Measurements from ENCODE around the gene LMAN2. TPM values are rescaled to one million over a fixed set of nuclear protein-coding genes. Genes with fewer than 3 reads are reported as not detected.
A peak's percentile ranks its signal among the peaks of the same experiment; 100 is the strongest.

The LMAN2 gene
- polyA plus RNA-seq, 3 donors = 148 to 275 (median 259) TPM

- peaks cover 48 to 79% of the 10 kb centered on the region in 2 donors for H3K36me3 Mint-ChIP-seq
- H3K27ac Mint-ChIP-seq = no peak overlapping the region
- Histone ChIP-seq H3K4me2 (replicated peaks; ENCODE audit: extremely low read depth, low read length, poor library complexity, severe bottlenecking) (no peak overlapping the region), H3K27ac (ENCODE audit: low read depth in 1 of 2, low read length in 2 of 2) (no peak overlapping the region), H3K27me3 (ENCODE audit: control insufficient read depth in 2 of 2, insufficient read depth in 2 of 2, low read length in 2 of 2) (no peaks in the 10 kb centered on the region), H2AFZ (ENCODE audit: insufficient read depth, low read depth, low read length, poor library complexity, severe bottlenecking) (no peak overlapping the region), H3K79me2 (ENCODE audit: insufficient read depth, low read length) (peaks cover 40% of the 10 kb centered on the region), H3K36me3 (replicated peaks in 1 of 2; ENCODE audit: control insufficient read depth in 1 of 2, insufficient read depth in 2 of 2, low read length in 2 of 2) (peaks cover 68 to 76% of the 10 kb centered on the region in 2 donors), H3K4me1 (ENCODE audit: control insufficient read depth in 1 of 2, insufficient read depth in 2 of 2, low read length in 2 of 2) (peaks cover 40 to 62% of the 10 kb centered on the region in 2 donors), H3K4me3 (replicated peaks in 1 of 3; ENCODE audit: low read depth in 2 of 3, low read length in 3 of 3) (no peak overlapping the region), H3K9ac (ENCODE audit: insufficient read depth, low read length, poor library complexity, severe bottlenecking) (no peak overlapping the region), H4K20me1 (ENCODE audit: insufficient read depth, low read length) (peaks cover 98% of the 10 kb centered on the region), H3K9me3 (replicated peaks in 1 of 2; ENCODE audit: control insufficient read depth in 1 of 2, insufficient read depth in 1 of 2, low read length in 2 of 2) (no peaks in the 10 kb centered on the region)
- TF ChIP-seq CTCF (IDR thresholded peaks at IDR 0.05) = no peak
- H3K27me3 Mint-ChIP-seq (ENCODE audit: low read depth in 3 of 3) = peaks cover 0 to 2% (median 2%) of the 10 kb centered on the region in 3 donors
- H3K9me3 Mint-ChIP-seq = peaks cover 0 to 4% (median 0%) of the 10 kb centered on the region in 7 donors
- 96% methylated on average over 29 of the region's 46 CpGs for WGBS (ENCODE audit: insufficient coverage)
- peaks cover 67% of the 10 kb centered on the region for H3K4me1 Mint-ChIP-seq
- intact Hi-C loops (cut with micrococcal nuclease) = no loop called here
- no peak for DNase-seq
- no peak overlapping the region for H3K4me3 Mint-ChIP-seq
These were observed 15.9 kb upstream of the LMAN2 start for GRCh38 chr5:177367323-177367848.

DNA sequence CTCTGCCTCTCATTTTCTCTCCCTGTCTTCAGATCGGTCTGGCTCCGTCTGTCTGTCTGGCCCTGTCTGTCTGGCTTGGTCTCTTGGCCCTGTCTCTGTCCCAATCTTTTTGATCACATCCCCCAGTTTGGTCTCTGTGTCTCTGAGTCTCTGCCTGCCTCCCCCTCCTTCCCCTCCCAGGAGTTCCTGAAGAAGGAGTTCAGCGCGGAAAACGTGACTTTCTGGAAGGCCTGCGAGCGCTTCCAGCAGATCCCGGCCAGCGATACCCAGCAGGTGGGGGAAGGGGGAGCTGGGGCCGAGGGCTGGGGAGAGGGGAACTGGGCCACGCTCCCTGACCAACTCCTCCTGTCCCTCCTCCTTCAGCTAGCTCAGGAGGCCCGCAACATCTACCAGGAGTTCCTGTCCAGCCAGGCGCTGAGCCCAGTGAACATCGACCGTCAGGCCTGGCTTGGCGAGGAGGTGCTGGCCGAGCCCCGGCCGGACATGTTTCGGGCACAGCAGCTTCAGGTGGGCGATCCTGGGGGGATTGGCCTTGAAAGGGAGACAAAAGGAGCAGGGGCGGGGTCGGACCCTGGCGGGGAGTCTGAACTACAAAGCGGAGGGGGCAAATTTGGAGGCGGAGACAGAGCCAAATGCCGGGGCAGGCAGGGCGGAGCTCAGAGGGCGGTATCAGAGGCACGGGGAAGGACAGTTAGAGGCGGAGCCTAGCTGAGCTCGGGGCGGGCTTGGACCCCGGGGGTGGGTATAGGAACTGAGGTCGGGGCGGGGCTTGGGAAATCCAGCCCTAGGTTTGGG lies 15.3 kb upstream of the LMAN2 start:
- no peak overlapping the region for H2AFZ ChIP-seq (ENCODE audit: insufficient read depth, low read depth, low read length, poor library complexity, severe bottlenecking)
- peaks cover 0 to 3% (median 2%) of the 10 kb centered on the region in 3 donors for H3K27me3 Mint-ChIP-seq (ENCODE audit: low read depth in 3 of 3)
- peaks cover 0 to 4% (median 0%) of the 10 kb centered on the region in 7 donors for H3K9me3 Mint-ChIP-seq
- peak overlapping the region in 1 of 2 donors; percentile 48 for H3K4me3 Mint-ChIP-seq
- no peak overlapping the region for H3K4me3 ChIP-seq (replicated peaks in 1 of 3; ENCODE audit: low read depth in 2 of 3, low read length in 3 of 3)
- peaks cover 40 to 62% of the 10 kb centered on the region in 2 donors for H3K4me1 ChIP-seq (ENCODE audit: control insufficient read depth in 1 of 2, insufficient read depth in 2 of 2, low read length in 2 of 2)
- H3K27ac Mint-ChIP-seq = peak overlapping the region in 3 of 7 donors; percentile 57 to 70 (median 59)
- no peak overlapping the region for H3K9ac ChIP-seq (ENCODE audit: insufficient read depth, low read length, poor library complexity, severe bottlenecking)
- no peak for DNase-seq
- peaks cover 67% of the 10 kb centered on the region for H3K4me1 Mint-ChIP-seq
- 95% methylated on average over 19 of the region's 36 CpGs for WGBS (ENCODE audit: insufficient coverage)
- H3K9me3 ChIP-seq (replicated peaks in 1 of 2; ENCODE audit: control insufficient read depth in 1 of 2, insufficient read depth in 1 of 2, low read length in 2 of 2) = no peaks in the 10 kb centered on the region
- peaks cover 98% of the 10 kb centered on the region for H4K20me1 ChIP-seq (ENCODE audit: insufficient read depth, low read length)
- no peaks in the 10 kb centered on the region for H3K27me3 ChIP-seq (ENCODE audit: control insufficient read depth in 2 of 2, insufficient read depth in 2 of 2, low read length in 2 of 2)
- no peak overlapping the region for H3K27ac ChIP-seq (ENCODE audit: low read depth in 1 of 2, low read length in 2 of 2)
- no peak for TF ChIP-seq CTCF (IDR thresholded peaks at IDR 0.05)
- H3K4me2 ChIP-seq (replicated peaks; ENCODE audit: extremely low read depth, low read length, poor library complexity, severe bottlenecking) = no peak overlapping the region
- intact Hi-C loops (cut with micrococcal nuclease) = no loop called here
- peaks cover 47% of the 10 kb centered on the region for H3K79me2 ChIP-seq (ENCODE audit: insufficient read depth, low read length)
- peaks cover 61 to 70% of the 10 kb centered on the region in 2 donors for H3K36me3 ChIP-seq (replicated peaks in 1 of 2; ENCODE audit: control insufficient read depth in 1 of 2, insufficient read depth in 2 of 2, low read length in 2 of 2)
- peaks cover 44 to 72% of the 10 kb centered on the region in 2 donors for H3K36me3 Mint-ChIP-seq
